Panc1 (cell line): Measurements from ENCODE around the gene GPR61.

Experiments
- POLR2AphosphoS5 ChIP-seq: IDR thresholded peaks from 2 replicates; pipeline ENCODE4 v1.6.1; 2012; ENCODE audit warnings: mild to moderate bottlenecking, low read depth, low read length, moderate library complexity
- SIN3A ChIP-seq: IDR thresholded peaks from 2 replicates; pipeline ENCODE4 v1.6.1; 2012; ENCODE audit warnings: low read depth, mild to moderate bottlenecking, low read length, moderate library complexity, borderline replicate concordance; ENCODE audit not compliant: insufficient read depth
- TF ChIP-seq, protein P1 (sequence below): fragments of 450-650 bp; IDR thresholded peaks from 2 replicates; pipeline ENCODE4 v1.5.1; 2017; ENCODE audit warnings: mild to moderate bottlenecking
- TF ChIP-seq, protein P2 (sequence below), 2 experiments: IDR thresholded peaks; 2 replicates each; pipeline ENCODE4 v1.6.1; 2011 to 2012; ENCODE audit warnings: low read depth in 2 of 2, control low read depth in 1 of 2, low read length in 1 of 2, mild to moderate bottlenecking in 1 of 2, moderate library complexity in 1 of 2; ENCODE audit not compliant: insufficient read depth in 1 of 2

DNA sequence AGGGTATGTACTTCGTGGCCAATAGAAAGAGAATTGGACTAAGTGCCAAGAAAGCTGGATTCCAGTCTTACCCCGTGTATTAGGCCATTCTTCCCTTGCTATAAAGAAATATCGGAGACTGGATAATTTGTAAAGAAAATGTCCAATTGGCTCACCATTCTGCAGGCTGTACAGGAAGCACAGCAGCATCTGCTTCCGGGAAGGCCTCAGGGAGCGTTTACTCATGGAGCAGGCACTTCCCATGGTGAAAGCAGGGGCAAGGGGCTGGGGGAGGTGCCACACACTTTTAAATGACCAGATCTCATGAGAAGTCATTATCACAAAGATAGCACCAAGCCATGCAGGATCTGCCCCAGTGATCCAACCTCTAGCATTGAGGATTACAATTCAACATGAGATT is 22.3 kb upstream of the GPR61 start:
- TF ChIP-seq, protein P1, sequence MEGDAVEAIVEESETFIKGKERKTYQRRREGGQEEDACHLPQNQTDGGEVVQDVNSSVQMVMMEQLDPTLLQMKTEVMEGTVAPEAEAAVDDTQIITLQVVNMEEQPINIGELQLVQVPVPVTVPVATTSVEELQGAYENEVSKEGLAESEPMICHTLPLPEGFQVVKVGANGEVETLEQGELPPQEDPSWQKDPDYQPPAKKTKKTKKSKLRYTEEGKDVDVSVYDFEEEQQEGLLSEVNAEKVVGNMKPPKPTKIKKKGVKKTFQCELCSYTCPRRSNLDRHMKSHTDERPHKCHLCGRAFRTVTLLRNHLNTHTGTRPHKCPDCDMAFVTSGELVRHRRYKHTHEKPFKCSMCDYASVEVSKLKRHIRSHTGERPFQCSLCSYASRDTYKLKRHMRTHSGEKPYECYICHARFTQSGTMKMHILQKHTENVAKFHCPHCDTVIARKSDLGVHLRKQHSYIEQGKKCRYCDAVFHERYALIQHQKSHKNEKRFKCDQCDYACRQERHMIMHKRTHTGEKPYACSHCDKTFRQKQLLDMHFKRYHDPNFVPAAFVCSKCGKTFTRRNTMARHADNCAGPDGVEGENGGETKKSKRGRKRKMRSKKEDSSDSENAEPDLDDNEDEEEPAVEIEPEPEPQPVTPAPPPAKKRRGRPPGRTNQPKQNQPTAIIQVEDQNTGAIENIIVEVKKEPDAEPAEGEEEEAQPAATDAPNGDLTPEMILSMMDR = no peak
- no peak for TF ChIP-seq POLR2AphosphoS5
- TF ChIP-seq SIN3A = no peak
- TF ChIP-seq, protein P2, sequence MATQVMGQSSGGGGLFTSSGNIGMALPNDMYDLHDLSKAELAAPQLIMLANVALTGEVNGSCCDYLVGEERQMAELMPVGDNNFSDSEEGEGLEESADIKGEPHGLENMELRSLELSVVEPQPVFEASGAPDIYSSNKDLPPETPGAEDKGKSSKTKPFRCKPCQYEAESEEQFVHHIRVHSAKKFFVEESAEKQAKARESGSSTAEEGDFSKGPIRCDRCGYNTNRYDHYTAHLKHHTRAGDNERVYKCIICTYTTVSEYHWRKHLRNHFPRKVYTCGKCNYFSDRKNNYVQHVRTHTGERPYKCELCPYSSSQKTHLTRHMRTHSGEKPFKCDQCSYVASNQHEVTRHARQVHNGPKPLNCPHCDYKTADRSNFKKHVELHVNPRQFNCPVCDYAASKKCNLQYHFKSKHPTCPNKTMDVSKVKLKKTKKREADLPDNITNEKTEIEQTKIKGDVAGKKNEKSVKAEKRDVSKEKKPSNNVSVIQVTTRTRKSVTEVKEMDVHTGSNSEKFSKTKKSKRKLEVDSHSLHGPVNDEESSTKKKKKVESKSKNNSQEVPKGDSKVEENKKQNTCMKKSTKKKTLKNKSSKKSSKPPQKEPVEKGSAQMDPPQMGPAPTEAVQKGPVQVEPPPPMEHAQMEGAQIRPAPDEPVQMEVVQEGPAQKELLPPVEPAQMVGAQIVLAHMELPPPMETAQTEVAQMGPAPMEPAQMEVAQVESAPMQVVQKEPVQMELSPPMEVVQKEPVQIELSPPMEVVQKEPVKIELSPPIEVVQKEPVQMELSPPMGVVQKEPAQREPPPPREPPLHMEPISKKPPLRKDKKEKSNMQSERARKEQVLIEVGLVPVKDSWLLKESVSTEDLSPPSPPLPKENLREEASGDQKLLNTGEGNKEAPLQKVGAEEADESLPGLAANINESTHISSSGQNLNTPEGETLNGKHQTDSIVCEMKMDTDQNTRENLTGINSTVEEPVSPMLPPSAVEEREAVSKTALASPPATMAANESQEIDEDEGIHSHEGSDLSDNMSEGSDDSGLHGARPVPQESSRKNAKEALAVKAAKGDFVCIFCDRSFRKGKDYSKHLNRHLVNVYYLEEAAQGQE (IDR thresholded peaks at IDR 0.05; ENCODE audit: insufficient read depth in 1 of 2, low read depth in 2 of 2, low read length in 1 of 2) = no peak
